KBM-7 (cell line): ENCODE measurements around the gene CSRP1.
A peak's percentile ranks its signal among the peaks of the same experiment; 100 is the strongest.
"Not testable (repeated sequence)": the region's sequence is repeated elsewhere in the genome, so short reads cannot be mapped to it uniquely, and the experiment has no call there.

Source experiments
- DNase-seq: peaks from one replicate; pipeline ENCODE4 v3.0.0-alpha.2; 2015
- in situ Hi-C: fragments of 300-500 bp; cut with MboI; formaldehyde crosslinking; loops from 2 replicates; pipeline ENCODE4 v1.14.3; 2020; ENCODE audit warnings: low sequenced_read_pairs, low pct_unique_long_range_greater_than_20kb, mixed read lengths

The CSRP1 gene

DNA sequence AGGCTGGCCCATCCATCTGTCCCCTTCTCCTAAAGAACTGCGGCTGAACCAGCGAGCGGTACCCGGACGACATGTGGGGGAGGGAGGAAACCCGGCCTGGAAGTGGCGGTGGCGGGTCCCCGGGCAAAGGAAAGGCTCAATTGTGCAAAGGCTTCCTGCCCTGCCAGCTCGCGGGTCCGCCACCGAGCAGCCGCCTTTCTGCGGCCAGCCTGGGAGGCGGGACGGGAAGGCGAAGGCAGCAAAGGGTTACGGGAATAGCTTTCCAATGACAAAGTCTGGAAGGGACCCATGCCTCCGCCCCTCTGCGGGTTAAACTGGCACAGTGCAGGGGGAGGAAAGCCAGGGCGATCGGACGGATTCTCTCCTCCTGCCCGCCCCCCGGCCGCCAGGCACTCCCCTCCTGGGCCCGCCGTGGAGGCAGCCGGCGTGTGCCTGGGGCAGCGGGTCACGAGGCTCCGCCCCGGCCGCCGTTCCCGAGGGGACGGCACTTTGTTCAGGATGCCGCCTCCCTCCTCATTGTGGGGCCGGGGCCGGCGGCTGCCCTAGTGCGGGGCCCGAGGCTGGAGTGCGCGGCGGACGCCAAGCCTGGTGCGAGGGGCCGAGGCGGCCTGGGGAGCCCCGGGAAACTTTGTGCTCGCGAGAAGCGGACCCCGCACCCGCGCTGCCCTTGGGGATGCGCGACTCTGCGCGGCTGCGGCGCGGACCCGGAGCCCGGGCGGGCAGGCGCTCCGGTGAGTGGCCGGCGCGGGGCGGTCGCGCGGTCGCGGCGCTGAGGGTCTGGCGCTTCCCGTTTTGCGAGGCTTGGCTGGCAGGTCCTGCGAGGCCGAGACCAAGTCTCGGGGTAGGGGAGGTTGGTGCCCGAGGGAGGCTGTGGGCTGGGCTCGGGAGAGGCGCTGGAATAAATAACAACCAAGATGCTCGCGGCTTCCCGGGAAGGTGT lies 32.0 kb upstream of the CSRP1 start, which contains the start of gene NAV1:
Gene NAV1 (plus strand): TSS at position 516 of the 940 bp plus-strand sequence. CDS start 83,758 bp downstream, outside the sequence.
- no peak for DNase-seq
- in situ Hi-C loops = no loop called here

DNA sequence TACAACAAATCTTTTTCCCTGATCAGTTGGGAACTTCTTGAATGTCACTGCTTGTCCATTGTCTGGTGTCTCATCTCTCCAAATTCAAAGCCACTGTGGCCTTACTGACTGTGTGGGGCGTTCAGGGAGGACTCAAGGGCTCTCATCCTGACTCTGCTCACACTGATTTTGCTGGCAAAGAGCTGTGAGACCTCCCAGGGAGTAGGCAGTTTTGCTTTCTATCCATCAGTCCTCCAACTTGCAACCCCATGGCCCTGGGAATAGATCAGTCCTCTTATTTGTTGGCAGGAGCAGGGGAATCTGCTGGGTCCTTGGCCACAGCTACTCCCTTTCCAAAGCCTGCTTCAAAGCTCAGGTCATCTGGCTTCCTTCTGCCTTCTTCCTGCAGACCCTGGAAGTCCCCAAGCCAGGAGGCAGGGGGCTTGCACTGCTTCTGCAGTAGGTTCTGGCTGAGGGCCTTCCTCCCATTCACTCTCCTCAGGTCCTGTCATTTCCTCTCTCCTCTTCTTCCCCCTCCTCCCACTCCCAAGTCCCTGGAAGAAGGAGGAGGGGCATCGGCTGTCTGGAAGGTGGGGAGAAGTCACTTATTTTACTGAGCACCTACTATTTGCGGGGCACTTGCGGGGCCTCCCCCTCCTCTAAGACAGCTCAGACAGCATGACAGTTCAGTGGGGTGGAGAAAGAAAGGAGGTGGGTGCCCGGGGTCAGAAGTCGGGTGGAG lies 31.1 kb upstream of the CSRP1 start:
- in situ Hi-C loops = no loop called here
- no peak for DNase-seq

DNA sequence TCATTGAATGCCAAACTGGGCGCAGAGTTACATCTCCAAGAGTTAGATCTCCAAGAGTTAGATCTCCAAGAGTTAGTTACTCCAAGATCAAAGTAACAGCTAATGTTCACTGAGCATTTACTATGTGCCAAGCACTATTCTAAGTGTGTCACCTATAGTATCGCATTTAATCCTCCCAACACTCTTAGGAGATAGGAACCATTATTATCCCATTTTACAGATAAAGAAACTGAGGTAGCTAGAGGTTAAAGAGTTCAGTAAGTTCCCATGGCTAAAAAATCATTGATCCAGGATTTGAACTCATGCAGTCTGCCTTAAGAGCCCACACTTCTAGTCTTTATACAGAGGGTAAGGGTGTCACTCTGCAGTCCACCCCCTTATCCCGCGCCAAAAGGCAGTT lies 30.5 kb upstream of the CSRP1 start:
- DNase-seq = no peak
- in situ Hi-C loops = no loop called here

DNA sequence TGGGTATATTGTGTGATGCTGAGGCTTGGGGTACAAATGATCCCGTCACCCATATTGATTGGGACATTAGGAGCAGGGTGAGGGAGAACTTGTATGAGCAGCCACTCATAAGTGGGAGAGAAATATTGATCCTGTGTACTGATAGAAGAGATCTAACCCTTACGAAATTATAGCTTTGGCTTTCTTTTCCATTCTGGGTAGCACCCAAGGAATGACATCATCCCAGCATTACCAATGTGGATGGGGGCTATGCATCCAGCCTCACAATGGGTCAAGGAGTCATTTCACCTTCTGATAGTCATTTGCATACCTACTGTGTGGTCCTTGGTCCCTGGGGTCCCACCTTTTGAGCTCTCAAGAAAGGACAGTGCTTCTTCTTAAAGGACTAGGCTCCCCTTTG lies 30.1 kb upstream of the CSRP1 start:
- no peak for DNase-seq
- in situ Hi-C loops = no loop called here

DNA sequence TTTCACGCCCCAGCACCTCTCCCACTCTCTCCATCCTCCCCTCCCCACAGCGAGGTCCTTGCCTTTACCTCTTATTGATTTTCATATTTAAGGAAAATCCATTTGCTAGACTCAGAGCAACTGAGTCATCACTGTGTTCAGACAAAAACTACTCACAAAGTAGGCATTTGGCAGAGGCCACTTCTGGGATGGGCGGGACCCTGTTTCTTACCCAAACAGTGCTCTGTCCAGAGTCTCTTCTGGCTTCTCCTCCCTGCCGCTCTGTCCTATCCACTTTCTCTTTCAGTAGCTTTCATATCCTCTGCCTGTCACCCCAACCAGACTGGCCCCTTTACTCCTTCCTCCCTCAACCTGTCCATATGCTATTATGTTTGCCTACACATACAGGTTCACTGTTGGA lies 29.6 kb upstream of the CSRP1 start:
- in situ Hi-C loops = no loop called here
- no peak for DNase-seq

DNA sequence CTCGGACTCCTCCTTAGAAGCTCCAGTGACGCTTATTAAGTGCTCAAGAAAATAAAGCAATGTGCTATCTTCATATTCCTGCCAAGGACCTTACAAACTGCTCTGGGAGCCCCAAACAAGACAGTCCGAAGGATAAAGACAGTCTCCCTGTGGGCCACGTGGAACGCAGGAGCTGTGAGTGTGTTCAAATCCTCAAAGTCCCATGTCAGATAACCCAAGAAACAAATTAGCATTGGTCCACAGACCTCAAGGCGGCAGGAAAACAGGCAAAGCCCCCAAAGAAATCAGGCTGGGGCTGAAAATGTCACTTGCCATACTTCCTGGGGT lies 29.0 kb upstream of the CSRP1 start:
- in situ Hi-C loops = no loop called here

DNA sequence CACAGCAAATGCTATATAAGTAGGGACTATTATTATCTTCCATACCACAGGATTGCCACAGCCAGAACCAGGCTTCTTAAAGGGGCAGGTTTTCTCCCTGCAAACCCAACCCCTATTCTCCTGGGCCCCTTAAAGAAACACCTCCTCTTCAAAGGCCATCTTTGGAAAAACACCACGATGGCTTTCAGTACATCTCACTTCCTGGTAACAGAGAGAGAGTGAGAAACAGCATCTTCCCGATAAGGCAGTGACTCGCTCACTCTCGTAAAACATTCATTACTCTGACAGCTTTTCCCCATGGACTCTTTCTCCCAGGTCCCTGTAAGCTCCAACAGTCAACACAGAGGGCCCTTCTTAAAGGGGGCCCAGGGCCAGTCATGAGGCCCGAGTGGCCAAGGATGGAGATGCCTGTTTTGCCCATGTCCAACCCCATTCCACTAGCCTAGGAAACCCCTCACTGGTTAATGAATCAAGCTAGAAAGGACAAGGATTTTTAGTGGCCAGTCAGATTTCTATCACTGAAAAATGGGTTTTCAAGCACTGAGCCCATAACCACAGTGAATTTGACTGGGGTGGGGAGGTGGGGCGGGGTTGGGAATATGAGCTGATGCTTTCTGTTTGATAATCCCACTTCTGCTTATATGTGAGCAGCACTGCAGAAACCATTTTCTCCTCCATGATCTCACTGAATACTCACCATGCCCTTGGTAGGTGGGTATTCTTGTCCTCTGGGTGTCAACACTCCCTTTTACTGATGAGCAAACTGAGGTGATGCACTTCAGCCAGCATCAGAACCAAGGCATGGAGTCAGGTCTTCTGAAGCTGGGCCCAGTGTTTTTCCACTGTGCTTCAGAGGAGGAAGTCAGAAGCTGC lies 28.4 kb upstream of the CSRP1 start:
- DNase-seq = no peak
- in situ Hi-C loops = no loop called here

More for the DNA sequence above, 29.0 kb upstream of the CSRP1 start:
- no peak for DNase-seq

DNA sequence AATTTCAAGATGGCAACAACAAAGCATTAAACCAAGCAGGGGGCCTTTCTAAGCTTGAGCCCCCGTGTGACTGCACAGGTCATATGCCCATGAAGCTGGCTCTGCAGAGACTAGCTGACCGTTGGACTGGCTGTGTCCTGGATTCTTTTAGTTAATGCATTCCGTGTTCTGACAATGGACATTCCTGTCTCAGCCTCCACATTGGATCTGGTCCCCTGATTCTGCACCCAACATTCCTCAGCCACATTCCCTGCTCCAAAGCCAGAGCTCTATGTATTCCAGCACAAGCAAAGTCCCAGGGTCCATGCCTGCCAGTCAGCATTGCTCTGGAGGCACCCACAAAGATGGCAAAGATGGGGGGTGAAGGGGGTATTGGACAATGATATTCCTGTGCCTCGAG lies 26.9 kb upstream of the CSRP1 start:
- in situ Hi-C loops = no loop called here
- no peak for DNase-seq

DNA sequence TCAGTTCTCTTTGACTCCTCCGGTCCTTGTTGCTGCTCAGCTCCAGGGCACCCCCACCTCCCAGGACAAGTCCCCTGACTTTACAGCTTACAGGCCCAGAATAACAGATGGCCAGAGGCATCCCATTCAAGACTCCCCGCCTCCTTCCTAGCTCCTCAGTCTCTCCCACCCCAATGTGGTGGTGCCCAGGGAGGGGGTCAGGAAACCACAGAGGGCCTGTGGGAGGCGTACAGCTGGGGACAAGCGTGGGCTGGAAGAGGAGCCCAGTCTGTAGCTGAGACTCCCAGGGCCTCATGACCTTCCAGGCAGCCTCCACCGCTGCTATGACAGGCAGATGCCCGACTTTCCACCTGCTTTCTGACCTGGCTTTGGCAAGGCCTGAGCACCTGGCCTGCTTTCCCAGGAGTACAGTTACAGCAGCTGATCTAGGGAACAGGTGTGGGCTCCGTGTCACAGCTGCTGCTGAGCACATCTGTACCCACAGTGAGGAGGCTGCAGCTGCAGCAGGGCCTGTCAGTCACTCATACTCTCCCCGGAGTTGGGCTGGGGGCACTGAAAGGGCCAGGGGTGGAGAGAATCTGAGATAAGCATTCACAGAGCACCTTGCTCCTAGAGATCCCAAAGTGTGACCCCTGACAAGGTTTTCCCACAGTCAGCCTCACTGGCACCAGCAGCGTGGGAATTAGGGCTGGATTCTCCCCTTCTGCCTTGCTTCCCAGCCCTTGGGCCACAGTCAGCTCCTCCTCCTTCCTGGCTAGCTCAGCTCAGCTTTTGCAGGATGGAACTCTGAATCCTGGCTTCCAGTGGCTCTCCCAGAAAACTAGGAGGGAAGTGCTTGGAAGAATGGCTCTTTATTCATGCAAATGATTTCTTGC lies 24.9 kb upstream of the CSRP1 start:
- in situ Hi-C loops = no loop called here
- DNase-seq = peak; percentile 67

DNA sequence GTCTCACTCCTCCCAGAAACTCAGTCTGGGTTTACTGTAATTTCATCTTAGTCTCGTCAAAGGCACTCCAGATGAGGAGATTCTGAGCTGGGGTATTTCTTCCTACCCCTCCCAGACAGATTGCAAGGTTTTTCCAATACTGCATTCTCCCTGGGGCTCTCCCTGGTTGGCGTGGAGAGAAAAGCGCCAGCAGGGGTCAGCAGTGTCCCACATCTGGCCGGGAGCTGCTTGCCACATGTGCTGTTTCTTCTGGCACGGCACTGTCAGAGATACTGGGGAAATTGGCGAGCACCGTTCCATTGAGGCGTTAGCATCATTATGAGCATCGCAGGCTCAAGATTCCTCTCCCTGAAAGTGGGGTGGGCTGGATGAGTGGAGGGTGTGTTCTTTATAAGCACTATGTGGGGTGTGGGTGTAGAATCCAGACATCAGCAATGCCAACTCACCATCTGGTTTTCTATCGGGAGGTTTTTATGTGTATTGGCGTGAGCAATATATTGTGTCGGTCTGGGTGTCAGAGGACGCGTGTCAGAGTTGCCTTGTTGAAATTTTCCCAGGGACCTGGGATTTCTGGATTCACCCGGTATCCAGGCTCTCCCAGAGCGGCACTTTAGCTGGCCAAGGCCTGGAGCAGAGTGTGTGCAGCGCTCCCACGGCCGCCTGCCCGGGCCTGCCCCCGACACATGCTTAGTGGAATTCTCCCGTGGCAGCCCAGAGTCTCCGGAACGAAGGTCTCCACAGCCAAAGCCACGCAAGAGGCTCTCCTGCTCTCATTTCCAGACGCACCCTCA lies 24.0 kb upstream of the CSRP1 start:
- DNase-seq = peak; percentile 83
- in situ Hi-C loops = no loop called here

DNA sequence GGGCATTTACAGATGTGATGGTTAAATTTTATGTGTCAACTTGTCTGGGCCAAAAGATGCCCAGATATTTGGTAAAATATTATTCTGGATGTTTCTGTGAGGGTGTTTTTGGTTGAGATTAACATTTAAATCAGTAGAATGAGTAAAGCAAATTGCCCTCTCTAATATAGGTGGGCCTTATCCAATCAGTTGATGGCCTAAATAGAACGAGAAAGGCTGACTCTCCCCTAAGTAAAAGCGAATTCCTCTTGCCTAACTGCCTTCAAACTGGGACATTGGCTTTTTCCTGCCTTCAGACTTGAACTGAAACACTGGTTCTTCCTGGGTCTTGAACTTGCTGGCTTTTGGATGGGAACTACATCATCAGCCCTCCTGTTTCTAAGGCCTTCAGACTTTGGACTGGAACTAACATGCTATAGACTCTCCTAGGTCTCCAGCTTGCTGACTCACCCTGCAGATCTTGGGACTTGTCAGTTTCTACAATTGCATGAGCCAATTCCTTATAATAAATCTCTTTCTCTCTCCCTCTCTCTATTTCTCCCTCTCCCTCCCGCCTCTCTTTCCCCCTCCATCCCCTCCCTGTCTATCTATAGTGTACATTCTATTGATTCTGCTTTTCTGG lies 21.8 kb upstream of the CSRP1 start:
- in situ Hi-C loops = no loop called here

DNA sequence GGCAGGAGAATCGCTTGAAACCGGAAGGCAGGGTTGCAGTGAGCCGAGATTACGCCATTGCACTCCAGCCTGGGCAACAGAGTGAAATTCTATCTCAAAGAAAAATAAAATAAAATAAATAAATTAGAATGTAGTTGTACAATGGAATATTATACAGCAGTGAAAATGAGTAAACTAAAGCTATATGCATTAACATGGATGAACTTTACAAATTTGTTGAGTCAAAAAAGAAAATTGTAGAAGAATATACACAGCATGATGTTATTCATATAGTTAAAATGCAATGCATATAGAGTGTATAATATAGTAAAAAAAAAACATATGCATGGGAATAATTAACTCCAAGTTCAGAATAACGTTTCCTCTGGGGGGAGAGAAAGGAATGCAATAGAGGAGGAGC lies 21.0 kb upstream of the CSRP1 start:
- no peak for DNase-seq
- in situ Hi-C loops = no loop called here

More for the DNA sequence above, 21.8 kb upstream of the CSRP1 start:
- no peak for DNase-seq

DNA sequence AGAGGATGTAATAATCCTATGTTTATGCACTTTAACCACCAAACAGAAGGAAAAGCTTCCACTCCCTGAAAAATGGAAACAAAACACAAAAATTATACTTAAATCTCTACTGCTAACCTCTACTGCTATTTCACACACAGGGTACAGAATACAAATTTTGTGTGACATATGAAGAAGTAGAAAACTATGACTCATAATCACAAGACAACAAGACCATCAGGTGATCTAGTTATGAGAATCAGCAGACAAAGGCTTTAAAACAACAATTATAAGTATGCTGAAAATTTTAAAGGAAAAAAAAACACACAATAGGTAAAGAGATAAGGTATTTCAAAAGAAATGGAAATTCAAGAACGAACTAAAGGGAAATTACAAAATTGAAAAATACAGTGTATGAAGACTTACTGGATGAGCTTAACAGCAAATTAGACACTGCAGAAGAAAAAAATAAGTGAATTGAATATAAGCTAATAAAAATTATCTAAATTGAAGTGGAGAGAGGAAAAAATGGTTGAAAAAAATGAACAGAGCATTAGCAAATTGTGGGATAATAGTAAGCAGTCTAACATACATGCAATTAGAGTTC lies 18.4 kb upstream of the CSRP1 start:
- DNase-seq = no peak
- in situ Hi-C loops = no loop called here

DNA sequence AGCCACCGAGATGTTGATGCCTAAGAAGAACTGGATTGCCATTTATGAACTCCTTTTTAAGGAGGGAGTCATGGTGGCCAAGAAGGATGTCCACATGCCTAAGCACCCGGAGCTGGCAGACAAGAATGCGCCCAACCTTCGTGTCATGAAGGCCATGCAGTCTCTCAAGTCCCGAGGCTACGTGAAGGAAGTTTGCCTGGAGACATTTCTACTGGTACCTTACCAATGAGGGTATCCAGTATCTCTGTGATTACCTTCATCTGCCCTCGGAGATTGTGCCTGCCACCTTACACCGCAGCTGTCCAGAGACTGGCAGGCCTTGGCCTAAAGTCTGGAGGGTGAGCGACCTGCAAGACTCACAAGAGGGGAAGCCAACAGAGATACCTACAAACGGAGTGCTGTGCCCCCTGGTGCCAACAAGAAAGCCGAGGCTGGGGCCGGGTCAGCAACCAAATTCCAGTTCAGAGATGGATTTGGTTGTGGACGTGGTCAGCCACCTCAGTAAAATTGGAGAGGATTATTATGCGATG lies 13.2 kb upstream of the CSRP1 start:
- DNase-seq, in situ Hi-C loops: not testable (repeated sequence)

DNA sequence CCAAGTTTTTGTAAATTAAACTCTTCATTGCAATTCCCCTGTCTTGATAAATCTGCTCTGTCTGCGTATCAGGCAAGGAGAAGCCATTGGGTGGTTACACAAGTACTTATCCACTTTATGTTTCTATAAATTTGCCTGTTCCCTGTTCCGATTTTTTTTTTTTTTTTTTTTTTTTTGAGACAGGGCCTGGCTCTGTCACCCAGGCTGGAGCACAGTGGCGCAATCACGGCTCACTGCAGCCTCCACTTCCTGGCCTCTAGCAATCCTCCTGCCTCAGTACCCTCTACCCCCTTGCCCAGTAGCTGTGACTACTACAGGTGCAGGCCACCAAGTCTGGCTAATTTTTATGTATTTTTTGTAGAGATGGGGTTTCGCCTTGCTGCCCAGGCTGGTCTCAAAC lies 11.1 kb upstream of the CSRP1 start:
- in situ Hi-C loops = no loop called here
- DNase-seq = no peak

DNA sequence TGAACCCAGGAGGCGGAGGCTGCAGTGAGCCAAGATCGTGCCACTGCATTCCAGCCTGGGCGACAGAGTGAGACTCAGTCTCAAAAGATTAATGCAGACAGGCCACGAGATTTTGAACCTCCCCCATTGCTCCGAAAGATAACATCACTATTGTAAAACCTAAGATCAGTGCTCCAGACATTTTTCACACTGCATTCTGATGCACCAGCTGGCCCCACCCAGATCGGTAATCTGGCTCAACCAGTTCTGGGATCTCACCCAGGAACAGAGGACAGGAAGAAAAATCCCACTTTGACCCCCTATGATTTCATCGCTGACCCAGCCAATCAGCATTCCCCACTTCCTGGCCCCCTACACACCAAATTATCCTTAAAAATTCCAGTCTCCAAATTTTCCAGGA lies 10.7 kb upstream of the CSRP1 start:
- in situ Hi-C loops = no loop called here
- no peak for DNase-seq
